HG03060 (cell line): ENCODE measurements around the gene ADM.

ENCODE experiments used
- ATAC-seq: cut with Tn5 transposase; IDR thresholded peaks from one replicate; pipeline ENCODE4 v1.9.1; 2021; ENCODE audit warnings: low read depth, moderate number of reproducible peaks; ENCODE audit not compliant: unreplicated experiment

The ADM gene

DNA sequence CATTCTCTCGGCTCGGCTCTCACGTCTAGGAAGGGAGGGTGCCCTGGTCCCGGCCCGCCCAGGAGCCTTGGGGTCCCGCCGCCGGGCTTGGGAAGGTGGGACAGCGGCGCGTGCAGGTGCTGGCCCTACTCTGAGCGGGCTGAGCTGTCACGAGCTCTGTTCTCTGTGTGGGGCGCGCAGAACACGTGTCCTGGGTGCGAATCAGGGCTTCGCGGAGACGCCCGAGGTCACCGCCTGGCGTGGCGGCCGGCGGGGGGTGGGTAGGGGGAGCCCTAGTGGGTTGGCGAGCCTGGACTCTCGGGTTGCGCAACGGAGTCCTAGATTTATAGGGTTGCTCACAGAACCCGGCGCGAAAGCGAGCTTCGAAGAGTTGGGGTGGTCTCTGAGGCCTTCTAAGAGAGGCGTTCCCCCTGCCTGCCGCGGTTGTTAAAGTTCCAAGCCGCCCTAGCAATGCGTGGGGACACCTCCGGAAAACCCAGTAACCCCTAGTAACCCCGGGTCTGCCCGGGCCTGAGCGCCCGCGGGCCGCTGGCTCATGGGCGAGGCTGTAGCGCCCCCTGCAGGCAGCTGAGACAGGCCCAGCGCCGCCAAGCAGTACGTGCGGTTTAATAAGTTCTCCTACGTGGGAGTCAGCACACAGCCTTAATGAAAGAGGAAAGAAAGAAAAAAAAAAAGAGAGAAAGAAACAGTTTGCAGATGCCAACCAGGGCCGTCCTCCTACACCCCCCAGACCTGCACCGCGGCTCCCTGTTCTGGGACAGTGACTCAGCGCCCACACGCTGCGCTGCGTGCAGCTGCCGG, 2.7 kb downstream of the ADM start:
- ATAC-seq = peak; percentile 52

DNA sequence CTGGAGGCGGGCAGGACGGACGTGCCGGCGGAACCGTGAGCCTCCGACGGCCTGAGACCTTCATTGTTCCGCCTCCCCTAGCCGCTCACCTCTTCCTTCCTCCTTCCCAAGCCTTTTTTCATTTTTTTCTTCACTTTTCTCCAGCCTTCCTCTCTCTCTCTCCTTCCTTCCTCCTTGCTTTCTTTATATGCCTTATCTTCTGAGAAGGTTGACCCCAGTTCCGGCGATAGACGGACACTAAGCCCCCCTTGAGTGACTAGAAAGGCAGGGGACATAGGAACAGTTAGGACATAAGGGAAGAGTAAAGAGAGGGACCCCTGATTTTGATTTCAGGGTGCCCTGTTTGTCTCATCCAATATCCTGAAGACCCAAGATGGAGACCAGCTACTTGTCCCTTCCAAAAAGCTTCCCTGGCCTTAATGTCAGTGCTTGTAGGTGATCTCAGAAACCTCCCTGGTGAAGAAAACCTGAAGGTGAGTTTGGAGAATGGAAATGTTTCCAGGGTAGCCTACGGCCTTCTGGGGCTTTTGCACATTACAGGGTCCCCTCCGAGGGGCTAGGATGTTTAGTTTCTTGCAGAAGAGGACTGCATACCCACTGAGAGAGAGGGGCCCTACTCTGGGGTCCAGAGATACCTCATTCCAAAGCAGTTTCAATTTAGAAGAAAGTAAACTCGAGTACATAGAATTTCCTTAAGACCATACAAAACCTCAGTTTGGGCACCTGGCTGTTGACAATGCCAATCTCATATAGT, 3.5 kb downstream of the ADM start:
- no peak for ATAC-seq

- ATAC-seq = no peak
Measured at GRCh38 chr11:10309163-10310093, 4.6 kb downstream of the ADM start.

GRCh38 chr11:10310301-10310841, 5.5 kb downstream of the ADM start:
- no peak for ATAC-seq

DNA sequence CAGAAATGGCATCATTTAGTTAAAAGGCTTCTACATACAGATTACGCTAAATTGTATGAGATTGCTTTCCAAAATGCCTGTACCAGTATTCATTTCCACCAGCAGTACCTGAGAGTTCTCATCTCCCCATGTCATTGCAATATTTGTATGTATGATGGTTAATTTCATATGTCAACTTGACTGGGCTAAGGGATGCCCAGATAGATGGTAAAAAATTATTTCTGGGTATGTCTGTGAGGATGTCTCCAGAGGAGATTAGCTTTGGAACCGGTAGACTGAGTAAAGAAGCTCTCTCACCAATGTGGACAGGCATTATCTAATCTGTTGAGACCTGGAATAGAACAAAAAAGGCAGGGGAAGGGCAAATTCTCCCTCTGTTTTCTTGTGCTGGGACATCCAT, 6.9 kb downstream of the ADM start:
- ATAC-seq = no peak

DNA sequence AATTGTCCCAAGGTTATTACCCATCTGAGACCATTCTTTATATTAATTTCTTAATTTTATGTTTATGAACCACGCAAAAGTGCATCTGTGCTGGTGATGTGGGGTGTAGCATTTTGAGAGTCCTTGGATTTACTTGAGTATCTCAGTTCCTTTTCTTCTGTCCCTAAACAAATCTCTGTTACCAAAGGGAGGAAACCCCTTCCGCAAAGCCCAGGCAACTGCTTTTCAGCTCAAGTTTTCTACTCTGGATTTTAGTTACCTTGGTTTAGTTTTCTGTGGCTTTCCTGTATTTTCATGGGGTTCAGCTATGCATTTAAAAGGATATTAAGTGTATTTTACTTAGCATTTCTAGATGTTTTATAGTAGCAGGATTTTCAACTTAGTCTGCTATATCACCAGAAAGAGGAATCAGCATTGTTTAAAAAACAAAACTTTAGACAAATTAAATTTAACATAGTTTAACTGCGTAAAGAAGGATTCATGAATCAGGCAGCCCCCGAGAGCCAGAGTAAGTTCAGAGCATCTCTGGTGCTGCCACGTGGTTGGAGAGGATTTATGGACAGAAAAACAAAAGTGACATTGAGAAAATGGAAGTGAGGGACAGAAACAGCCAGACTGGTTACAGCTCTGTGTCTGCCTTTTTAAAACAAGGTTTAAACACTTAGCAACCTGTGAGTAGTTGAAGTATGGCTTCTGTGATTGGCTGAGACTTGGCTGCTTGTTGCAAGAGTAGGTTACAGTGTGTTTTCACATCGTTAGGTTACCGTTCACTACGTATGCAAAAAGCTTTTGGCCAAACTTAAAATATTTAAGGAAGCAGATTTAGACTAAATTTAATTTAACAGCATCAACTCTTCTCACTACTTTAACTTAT, 9.6 kb downstream of the ADM start:
- ATAC-seq = peak; percentile 59

DNA sequence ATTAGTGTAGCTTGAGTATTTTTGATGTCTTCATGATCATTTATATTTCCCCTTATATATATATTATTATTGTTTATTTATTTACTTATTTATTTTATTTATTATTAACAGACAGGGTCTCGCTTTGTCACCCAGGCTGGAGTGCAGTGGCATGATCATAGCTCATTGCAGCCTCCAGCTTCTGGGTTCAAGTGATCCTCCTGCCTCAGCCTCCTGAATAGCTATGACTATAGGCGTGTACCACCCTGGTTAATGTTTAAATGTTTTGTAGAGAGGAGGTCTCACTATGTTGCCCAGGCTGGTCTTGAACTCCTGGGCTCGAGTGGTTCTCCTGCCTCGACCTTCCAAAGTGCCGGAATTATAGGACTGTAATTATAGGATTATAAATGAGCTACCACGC, 10.2 kb downstream of the ADM start:
- ATAC-seq = no peak

- ATAC-seq = no peak
Measured at GRCh38 chr11:10317151-10317755, 12.4 kb downstream of the ADM start.

DNA sequence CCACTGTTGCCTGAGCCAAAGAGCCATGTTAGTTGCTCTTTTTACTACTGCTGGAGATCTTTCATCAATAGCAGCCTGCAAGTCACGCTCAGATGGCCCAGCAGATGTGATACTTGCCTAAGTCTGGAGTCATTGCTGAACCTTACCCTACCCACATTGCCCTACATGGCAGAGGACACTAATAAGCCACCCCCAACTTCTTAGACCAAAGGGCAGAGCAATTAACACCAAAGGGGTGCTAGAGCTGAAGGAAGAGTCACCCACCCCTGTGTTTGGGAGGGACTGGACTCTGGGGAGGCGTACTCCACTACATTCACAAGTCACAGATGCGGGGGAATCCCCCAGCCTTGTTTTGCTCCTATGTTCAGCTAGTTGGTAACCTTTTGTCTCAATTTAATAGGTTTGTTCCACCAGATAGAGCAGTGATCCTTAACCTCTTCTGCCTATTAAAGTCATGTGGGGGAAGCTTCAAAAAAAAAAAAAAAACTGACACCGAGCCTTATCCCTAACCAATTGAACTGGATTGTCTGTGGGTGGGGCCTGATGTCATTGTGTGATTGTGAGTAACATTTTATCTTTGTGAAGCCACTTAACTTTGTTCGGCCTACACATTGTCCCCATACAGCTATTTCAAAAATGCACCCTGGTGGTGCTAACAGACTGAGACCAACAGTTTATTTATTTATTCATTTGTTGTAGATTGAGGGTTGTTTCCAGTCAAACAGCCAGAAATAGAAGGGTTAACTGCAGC, 13.1 kb downstream of the ADM start:
- ATAC-seq = peak; percentile 64

- no peak for ATAC-seq
Measured at GRCh38 chr11:10318527-10318802, 13.6 kb downstream of the ADM start.

DNA sequence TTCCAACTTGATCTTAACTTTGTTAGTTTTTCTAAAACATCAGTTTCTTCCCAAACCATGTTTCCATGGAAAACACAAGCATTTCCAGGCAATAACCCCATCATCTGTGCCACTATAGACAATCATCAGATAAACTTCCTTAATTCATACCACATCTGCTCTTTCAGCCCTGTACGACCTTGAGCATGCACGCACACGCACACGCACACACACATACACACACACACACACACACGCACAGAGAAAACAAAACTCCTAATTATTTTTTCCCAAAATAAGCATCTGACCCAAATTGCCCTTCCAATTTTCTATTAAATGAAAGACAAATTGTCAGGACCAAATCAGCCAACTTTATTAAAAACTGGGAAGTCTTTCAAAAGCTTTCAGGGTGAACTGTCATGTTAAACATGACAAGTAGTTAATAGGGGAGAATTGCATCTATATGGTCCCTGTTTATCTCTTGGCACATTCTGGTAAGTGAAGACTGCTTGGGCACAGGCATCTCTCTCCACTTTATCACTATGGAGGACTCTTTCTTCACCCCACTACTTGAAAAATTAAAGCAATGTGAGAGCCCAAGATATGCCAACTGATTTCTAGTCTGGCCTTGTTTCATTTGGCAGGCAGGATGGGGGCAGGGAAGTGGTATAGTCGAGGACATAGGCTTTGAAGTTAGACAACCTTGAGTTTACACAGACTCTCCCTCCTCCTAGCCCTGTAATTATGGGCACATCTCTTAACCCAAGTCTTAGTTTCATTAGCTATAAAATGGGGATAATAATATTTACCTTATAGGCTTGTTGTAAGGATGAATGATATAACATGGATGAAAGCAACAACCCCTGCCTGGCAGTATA, 15.1 kb downstream of the ADM start:
- ATAC-seq = no peak

DNA sequence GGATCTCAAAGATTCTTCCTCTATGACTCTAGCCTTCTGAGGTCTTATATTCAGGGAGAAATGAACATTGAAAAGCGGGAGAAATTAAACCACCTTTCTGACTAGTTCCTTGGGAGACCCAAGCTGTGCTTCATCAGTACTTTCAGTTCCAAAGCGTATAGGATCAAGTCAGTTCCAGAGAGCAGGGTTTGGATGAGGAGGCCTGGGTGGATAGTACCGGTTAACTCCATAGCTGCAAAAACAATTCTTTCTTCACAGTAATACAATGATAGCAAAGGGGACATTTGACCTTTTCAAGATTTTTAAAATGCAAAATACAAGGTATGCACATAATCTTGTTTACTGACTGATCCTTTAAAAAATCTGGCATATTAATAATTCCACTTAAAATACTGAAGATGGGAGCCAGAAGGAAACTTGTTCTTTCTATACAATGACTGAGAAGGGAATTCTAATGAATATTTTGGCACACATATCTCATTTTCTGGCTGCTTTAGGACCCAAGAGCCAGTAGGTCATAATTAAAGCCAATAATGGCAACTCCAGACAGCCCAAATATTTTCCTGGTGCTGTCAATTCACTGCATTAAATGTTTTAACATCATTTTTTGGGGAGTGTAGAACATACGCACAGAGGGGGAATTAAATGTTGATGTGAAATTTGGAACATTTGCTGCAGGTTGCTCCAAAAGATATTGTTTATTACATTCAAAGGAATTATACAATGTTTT, 16.0 kb downstream of the ADM start:
- no peak for ATAC-seq

DNA sequence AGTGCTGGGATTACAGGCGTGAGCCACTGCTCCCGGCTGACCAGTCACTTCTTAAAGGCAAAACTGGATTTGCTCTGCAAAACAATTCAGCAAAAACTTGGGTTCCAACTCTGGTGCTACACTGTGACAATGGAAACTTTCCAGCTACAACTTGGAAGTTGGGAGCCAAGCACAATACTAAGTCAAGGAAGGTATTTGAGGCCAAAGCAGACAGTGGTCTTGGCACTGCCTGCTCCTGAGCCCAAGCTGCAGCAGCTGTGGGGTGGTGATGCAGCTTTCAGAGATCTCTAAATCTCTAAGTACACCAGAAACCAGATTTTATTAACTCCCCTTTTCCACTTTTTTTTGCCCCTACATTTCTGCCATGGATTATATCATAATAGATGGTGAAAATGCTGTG, 17.5 kb downstream of the ADM start:
- ATAC-seq = no peak

GRCh38 chr11:10322830-10323792, 18.2 kb downstream of the ADM start:
- ATAC-seq = no peak

DNA sequence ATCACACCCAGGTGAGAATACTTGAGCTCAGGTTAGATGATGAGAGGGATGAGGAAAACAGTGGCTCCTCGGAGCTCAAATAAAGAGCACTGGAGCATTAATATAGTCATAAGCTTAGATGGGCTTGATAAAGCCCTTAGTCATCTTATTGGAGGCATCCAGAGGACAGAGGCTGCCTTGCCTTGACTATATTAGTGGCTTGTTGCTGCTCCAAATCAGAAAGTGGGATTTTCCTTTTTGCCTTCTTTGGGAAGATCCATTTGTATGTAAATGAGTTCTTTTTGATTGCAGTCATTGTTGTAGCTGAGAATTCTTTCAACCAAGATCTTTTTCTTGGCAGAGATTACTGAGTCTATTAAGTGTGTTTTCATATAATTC, 18.9 kb downstream of the ADM start:
- no peak for ATAC-seq

DNA sequence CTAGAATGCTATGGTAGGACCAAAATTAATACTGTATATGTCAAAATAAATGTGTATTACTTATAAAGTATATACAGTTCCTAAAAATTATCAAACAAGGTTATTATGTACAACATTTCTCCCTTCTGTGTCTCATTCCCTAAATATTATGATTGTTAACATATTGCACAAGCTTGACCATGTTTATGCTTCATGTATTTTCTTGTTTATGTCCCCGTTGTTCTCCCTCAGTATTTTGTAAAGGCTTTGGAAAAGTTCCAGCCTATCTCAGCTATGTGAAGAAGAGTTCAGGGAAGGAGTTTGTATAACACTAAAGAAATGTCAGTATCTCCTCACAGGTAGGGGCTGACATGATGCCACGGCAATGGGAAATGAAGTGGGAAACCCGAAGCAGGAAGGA, 19.6 kb downstream of the ADM start:
- no peak for ATAC-seq
